B cell (primary cell): ENCODE results near the gene RNF26.

Experiments
- CTCF ChIP-seq: fragments of 200-600 bp; IDR thresholded peaks from one replicate; pipeline ENCODE4 v1.8.0; 2022; ENCODE audit warnings: antibody characterized with exemption, mild to moderate bottlenecking
- EZH2 ChIP-seq: IDR thresholded peaks from 2 replicates; pipeline ENCODE4 v1.6.1; 2012; ENCODE audit warnings: borderline replicate concordance, low read depth, mild to moderate bottlenecking, moderate library complexity, low read length; ENCODE audit not compliant: insufficient read depth, poor library complexity, severe bottlenecking

- TF ChIP-seq CTCF (no peak), EZH2 (no peak)
These were observed 22.7 kb downstream of the RNF26 start for GRCh38 chr11:119357074-119357473.
